GM12878 (cell line): ENCODE results near the gene LHFPL2. TPM values are rescaled to one million over a fixed set of nuclear protein-coding genes. Genes with fewer than 3 reads are reported as not detected.

Experiments
- ATAC-seq: fragments of 200-7000 bp; cut with Tn5 transposase; 3 replicates; pipeline ENCODE4 v1.9.1; 2020; ENCODE audit warnings: mild to moderate bottlenecking, moderate library complexity
- BruUV-seq: library from RNA; stranded (reverse); fragments of 400-500 nt; replicated peaks from 2 replicates; lab custom pipeline; 2021; lab: Mats Ljungman, UMichigan
- CTCF ChIA-PET: fragments of 300-600 bp; sonication (Branson Sonifier 250); formaldehyde crosslinking; extraction: SDS; loops from one replicate; lab custom pipeline; 2021; ENCODE audit warnings: inconsistent platforms; lab: Yijun Ruan, JAX
- POLR2A ChIA-PET: fragments of 350-600 bp; formaldehyde crosslinking; extraction: SDS; loops from one replicate; lab custom pipeline; 2021; ENCODE audit warnings: inconsistent platforms; lab: Charles Lee
- RAD21 ChIA-PET: fragments of 300-600 bp; sonication (Branson Sonifier 250); formaldehyde crosslinking; loops from one replicate; lab custom pipeline; 2023; ENCODE audit warnings: antibody characterized with exemption; ENCODE audit not compliant: unreplicated experiment; lab: Charles Lee
- SMC1A ChIA-PET: fragments of 300-600 bp; sonication (Branson Sonifier 250); formaldehyde crosslinking; loops from one replicate; lab custom pipeline; 2023; ENCODE audit not compliant: unreplicated experiment, uncharacterized antibody; lab: Charles Lee
- DNase-seq: peaks from one replicate; pipeline ENCODE4 v3.0.0-alpha.2; 2011; ENCODE audit warnings: low read depth, low spot score
- FAIRE-seq: peaks from 3 replicates; lab custom pipeline; 2011; peaks lifted over from hg19 to GRCh38; lab: Jason Lieb, UNC
- H2AFZ ChIP-seq: 2 replicates; pipeline ENCODE4 v1.6.0; 2011; ENCODE audit warnings: low read depth, low read length, control low read depth; ENCODE audit not compliant: control insufficient read depth
- H3K27ac ChIP-seq: 2 replicates; pipeline ENCODE4 v1.5.1; 2011; ENCODE audit warnings: control low read depth; ENCODE audit not compliant: control insufficient read depth, insufficient read depth
- H3K27me3 ChIP-seq, 2 experiments: replicated peaks in 1 of 2; 2 replicates each; pipeline versions ENCODE4 v1.6.0 to v1.6.1; 2011; ENCODE audit warnings: low read length in 1 of 2; ENCODE audit not compliant: control insufficient read depth in 2 of 2, insufficient read depth in 2 of 2
- H3K36me3 ChIP-seq, 2 experiments: 2 replicates each; pipeline ENCODE4 v1.5.1; 2011; ENCODE audit warnings: low read length in 1 of 2; ENCODE audit not compliant: control insufficient read depth in 2 of 2, insufficient read depth in 2 of 2
- H3K4me1 ChIP-seq: 2 replicates; pipeline ENCODE4 v1.6.1; 2011; ENCODE audit warnings: mild to moderate bottlenecking, low read length, moderate library complexity, mixed read lengths; ENCODE audit not compliant: control insufficient read depth, insufficient read depth
- H3K4me2 ChIP-seq: 2 replicates; pipeline ENCODE4 v1.6.0; 2011; ENCODE audit warnings: control low read depth; ENCODE audit not compliant: control insufficient read depth, insufficient read depth
- H3K4me3 ChIP-seq: fragments of 200-600 bp; sonication (generic); 2 replicates; pipeline ENCODE4 v1.5.1; 2016
- H3K79me2 ChIP-seq: 2 replicates; pipeline ENCODE4 v1.6.0; 2011; ENCODE audit warnings: low read length; ENCODE audit not compliant: control insufficient read depth, insufficient read depth
- H3K9ac ChIP-seq: 2 replicates; pipeline ENCODE4 v1.8.0; 2011; ENCODE audit warnings: low read length, control low read depth, mixed read lengths; ENCODE audit not compliant: control insufficient read depth, insufficient read depth
- H3K9me3 ChIP-seq: replicated peaks from 3 replicates; pipeline ENCODE4 v1.5.1; 2011; ENCODE audit warnings: mild to moderate bottlenecking, low read length; ENCODE audit not compliant: control insufficient read depth, insufficient read depth
- H4K20me1 ChIP-seq: 2 replicates; pipeline ENCODE4 v1.6.0; 2011; ENCODE audit not compliant: control insufficient read depth, insufficient read depth
- BACH1 ChIP-seq: fragments of 450-650 bp; IDR thresholded peaks from 2 replicates; pipeline ENCODE4 v1.6.1; 2017; ENCODE audit warnings: mild to moderate bottlenecking, borderline replicate concordance
- EED ChIP-seq: sonication (generic); IDR thresholded peaks from 2 replicates; pipeline ENCODE4 v1.6.1; 2016; ENCODE audit warnings: antibody characterized with exemption, low read depth
- ELK1 ChIP-seq: IDR thresholded peaks from 2 replicates; pipeline ENCODE4 v1.6.1; 2012; ENCODE audit warnings: low read depth, low read length, improper control_type of control experiment
- FOS ChIP-seq: IDR thresholded peaks from 3 replicates; pipeline ENCODE4 v1.6.1; 2011; ENCODE audit warnings: borderline replicate concordance; ENCODE audit not compliant: insufficient read length; ENCODE audit errors: extremely low read depth
- GATAD2B ChIP-seq: fragments of 450-650 bp; conservative IDR thresholded peaks from 2 replicates; pipeline ENCODE4 v1.6.1; 2017; ENCODE audit warnings: low read depth, mild to moderate bottlenecking, moderate library complexity
- HDAC2 ChIP-seq: fragments of 200-600 bp; sonication (generic); IDR thresholded peaks from 2 replicates; pipeline ENCODE4 v1.6.1; 2017
- KAT2A ChIP-seq: conservative IDR thresholded peaks from 2 replicates; pipeline ENCODE4 v1.6.1; 2011; ENCODE audit warnings: low read depth, low read length; ENCODE audit not compliant: control insufficient read depth
- KDM1A ChIP-seq: fragments of 200-600 bp; sonication (generic); IDR thresholded peaks from 2 replicates; pipeline ENCODE4 v1.6.1; 2016; ENCODE audit warnings: borderline replicate concordance
- NFXL1 ChIP-seq: fragments of 450-650 bp; IDR thresholded peaks from 2 replicates; pipeline ENCODE4 v1.6.1; 2017; ENCODE audit warnings: antibody characterized with exemption, mild to moderate bottlenecking, borderline replicate concordance
- SMAD1 ChIP-seq: fragments of 450-650 bp; IDR thresholded peaks from 2 replicates; pipeline ENCODE4 v1.6.1; 2018; ENCODE audit warnings: mild to moderate bottlenecking, low read depth; ENCODE audit not compliant: partially characterized antibody
- SPI1 ChIP-seq: IDR thresholded peaks from 2 replicates; pipeline ENCODE4 v1.6.1; 2011; ENCODE audit warnings: low read depth, mild to moderate bottlenecking, low read length, moderate library complexity, borderline replicate concordance; ENCODE audit not compliant: insufficient read depth
- SUPT20H ChIP-seq: IDR thresholded peaks from 2 replicates; pipeline ENCODE4 v1.6.1; 2011; ENCODE audit warnings: low read depth, mild to moderate bottlenecking, low read length, moderate library complexity, borderline replicate concordance; ENCODE audit not compliant: control insufficient read depth
- USF2 ChIP-seq: IDR thresholded peaks from 2 replicates; pipeline ENCODE4 v1.6.1; 2011; ENCODE audit warnings: low read depth, low read length, improper control_type of control experiment, borderline replicate concordance
- YBX1 ChIP-seq: fragments of 450-650 bp; IDR thresholded peaks from 2 replicates; pipeline ENCODE4 v1.6.1; 2016; ENCODE audit warnings: antibody characterized with exemption
- ZBTB11 ChIP-seq: fragments of 450-650 bp; formaldehyde crosslinking; IDR thresholded peaks from 2 replicates; pipeline ENCODE4 v1.5.0; 2022; ENCODE audit warnings: mild to moderate bottlenecking, missing genetic modification characterization
- ZBTB33 ChIP-seq: fragments of 450-650 bp; IDR thresholded peaks from 2 replicates; pipeline ENCODE4 v1.6.1; 2017; ENCODE audit warnings: mild to moderate bottlenecking
- ZNF217 ChIP-seq: fragments of 450-650 bp; IDR thresholded peaks from 2 replicates; pipeline ENCODE4 v1.6.1; 2017; ENCODE audit warnings: antibody characterized with exemption, mild to moderate bottlenecking
- WGBS: methylation state at CpG from one replicate; pipeline ENCODE4 v1.1.6; 2016; ENCODE audit warnings: low lambda C conversion rate; ENCODE audit not compliant: insufficient replicate concordance, insufficient coverage; ENCODE audit errors: missing lambda C conversion rate; 5-methylcytosine and 5-hydroxymethylcytosine counted together
- in situ Hi-C: fragments of 300-500 bp; cut with MboI; formaldehyde crosslinking; loops from 9 replicates; pipeline ENCODE4 v1.14.3; 2018; ENCODE audit warnings: mixed read lengths
- intact Hi-C: fragments of 100-400 bp; cut with micrococcal nuclease; formaldehyde crosslinking; loops from one replicate; pipeline ENCODE4 v1.14.2; 2022; ENCODE audit not compliant: unreplicated experiment
- polyA plus RNA-seq, 11 experiments: library from polyadenylated mRNA; depleted of rRNA in 4 of 11; unstranded in 6 of 11; stranded (reverse) in 5 of 11; fragments of >200 nt; fragmentation: Nextera tagmentation in 4 of 11; fragmentation: Illumina TruSeq in 1 of 11; extraction: Ambion mirVana in 4 of 11; extraction: Trizol in 1 of 11; gene quantifications; 1 replicate in 1 of 11; 2 replicates in 10 of 11; pipeline versions ENCODE4 v1.2.1 to v1.2.3, GENCODE V29; 2011 to 2016; ENCODE audit warnings: inconsistent platforms in 2 of 11, missing spikeins in 2 of 11, low read depth in 1 of 11
- total RNA-seq, 4 experiments: library from RNA; depleted of rRNA in 3 of 4; stranded (reverse); fragments of >200 nt in 3 of 4; fragmentation: Illumina TruSeq in 1 of 4; extraction: Trizol in 1 of 4; gene quantifications; 2 replicates each; pipeline versions ENCODE4 v1.2.1 to v1.2.3, GENCODE V29; 2013 to 2021

The LHFPL2 gene
- total and polyA plus RNA-seq, 10 of the 15 experiments (the other 5 are each of a cell fraction or from before 2014, with no cell fraction given) = 4.1 to 21.8 (median 12.5) TPM

- TF ChIP-seq ZBTB11 (CRISPR knock-in tag) (no peak), ZNF217 (no peak), SUPT20H (no peak), KAT2A (no peak), NFXL1 (no peak), ZBTB33 (no peak)
Measured at GRCh38 chr5:78562714-78563330, 85.8 kb downstream of the LHFPL2 start (continued).

GRCh38 chr5:78562001-78562400, 86.6 kb downstream of the LHFPL2 start:
- Histone ChIP-seq H3K4me2 (no peak overlapping the region), H3K4me3 (no peak overlapping the region), H3K79me2 (no peaks in the 10 kb centered on the region; the same call in 1 of the 2 replicates), H4K20me1 (no peaks in the 10 kb centered on the region), H3K27ac (no peak overlapping the region), H2AFZ (no peak overlapping the region), H3K9ac (no peak overlapping the region), H3K9me3 (peaks cover 2% of the 10 kb centered on the region; the same call in 2 of the 3 replicates), H3K36me3 (peaks cover 2 to 9% of the 10 kb centered on the region in 2 experiments; a peak in 3 of 4 replicates), H3K27me3 (no peaks in the 10 kb centered on the region), H3K4me1 (no peaks in the 10 kb centered on the region)
- ChIA-PET CTCF (no interaction called here), POLR2A (no interaction called here), SMC1A (no interaction called here), RAD21 (no interaction called here)
- no TSS peak for BruUV-seq
- ATAC-seq (no peak), DNase-seq (no peak), FAIRE-seq (no peak)
- in situ Hi-C loops = no loop called here
- WGBS = 100% methylated on average over 3 of the region's 3 CpGs
- intact Hi-C loops = no loop called here
- no peak for TF ChIP-seq SPI1
- no peak for TF ChIP-seq SMAD1
- TF ChIP-seq EED = no peak
- no peak for TF ChIP-seq GATAD2B
- TF ChIP-seq KDM1A = no peak
- no peak for TF ChIP-seq ELK1
- TF ChIP-seq HDAC2 = no peak
- TF ChIP-seq FOS = no peak
- TF ChIP-seq YBX1 = no peak
- TF ChIP-seq USF2 = no peak
- no peak for TF ChIP-seq BACH1
